GM19455 (cell line): ENCODE results near the gene CCNY.

Experiments used
- ATAC-seq: cut with Tn5 transposase; IDR thresholded peaks from one replicate; pipeline ENCODE4 v1.9.1; 2021; ENCODE audit not compliant: unreplicated experiment

Gene CCNY

GRCh38 chr10:35607475-35608327 lies 271.4 kb downstream of the CCNY start:
- no peak for ATAC-seq

- ATAC-seq = no peak
Observed at GRCh38 chr10:35608328-35608672, 272.0 kb downstream of the CCNY start.

GRCh38 chr10:35611750-35612149 lies 275.4 kb downstream of the CCNY start:
- no peak for ATAC-seq

GRCh38 chr10:35612385-35613106 lies 276.2 kb downstream of the CCNY start:
- no peak for ATAC-seq

- ATAC-seq = no peak
Observed at GRCh38 chr10:35613107-35613440, 276.8 kb downstream of the CCNY start.

GRCh38 chr10:35613597-35614226 lies 277.4 kb downstream of the CCNY start:
- no peak for ATAC-seq

GRCh38 chr10:35614312-35614711 lies 278.0 kb downstream of the CCNY start:
- no peak for ATAC-seq
